ENCODE results near the gene ZNF638. TPM values are rescaled to one million over a fixed set of nuclear protein-coding genes. Genes with fewer than 3 reads are reported as not detected.

ZNF638 gene
- total and polyA plus RNA-seq, 10 of the 15 experiments (the other 5 are each of a cell fraction or from before 2014, with no cell fraction given) = 37.6 to 133 (median 64.5) TPM

GRCh38 chr2:71331581-71332434 lies at the start of gene ZNF638 (continued):
- TF ChIP-seq KAT2A (conservative IDR thresholded peaks at IDR 0.05; ENCODE audit: control insufficient read depth, low read depth, low read length) (no peak), POLR2A (IDR thresholded peaks at IDR 0.05; ENCODE audit: low read depth, low read length) (peak; percentile 94), CUX1 (IDR thresholded peaks at IDR 0.05; ENCODE audit: insufficient replicate concordance, low read depth, low read length) (no peak), JUND (IDR thresholded peaks at IDR 0.05; ENCODE audit: low read depth, low read length) (no peak), RELA (IDR thresholded peaks at IDR 0.05; ENCODE audit: borderline replicate concordance, partially characterized antibody) (peak; percentile 42), BCL11A (IDR thresholded peaks at IDR 0.05; ENCODE audit: low read depth, low read length) (no peak), CEBPB (IDR thresholded peaks at IDR 0.05; ENCODE audit: borderline replicate concordance in 1 of 2, low read depth in 2 of 2, low read length in 2 of 2) (no peak), SMAD5 (IDR thresholded peaks at IDR 0.05; ENCODE audit: low read depth) (peak; percentile 56; the same call in 1 of the 2 replicates), PAX5 (IDR thresholded peaks at IDR 0.05; ENCODE audit: borderline replicate concordance, low read depth, low read length) (no peak), NR2C2 (IDR thresholded peaks at IDR 0.05; ENCODE audit: borderline replicate concordance, control insufficient read depth, insufficient read length, low read depth) (no peak), MEF2B (IDR thresholded peaks at IDR 0.05; ENCODE audit: partially characterized antibody, poor library complexity, severe bottlenecking) (no peak), POU2F2 (IDR thresholded peaks at IDR 0.05; ENCODE audit: borderline replicate concordance, low read depth, low read length) (0 out of 3 replicates have a peak, but pooled peaks have one; percentile 13), RCOR1 (conservative IDR thresholded peaks at IDR 0.05; ENCODE audit: low read depth, low read length) (no peak), SRF (IDR thresholded peaks at IDR 0.05; ENCODE audit: low read depth in 2 of 2, low read length in 2 of 2) (no peak), PAX8 (IDR thresholded peaks at IDR 0.05) (no peak), IRF4 (IDR thresholded peaks at IDR 0.05; ENCODE audit: low read depth, low read length) (no peak), MLLT1 (IDR thresholded peaks at IDR 0.05) (peak; percentile 42; the same call in 1 of the 2 replicates), SP1 (IDR thresholded peaks at IDR 0.05; ENCODE audit: low read depth, low read length) (no peak), E2F8 (IDR thresholded peaks at IDR 0.05; ENCODE audit: low read depth, partially characterized antibody) (no peak)

All from GM12878 (cell line).